Ramos (cell line): ENCODE results near the gene AMDHD2.

Experiments used
- in situ Hi-C: fragments of 300-500 bp; cut with MboI; formaldehyde crosslinking; loops from one replicate; pipeline ENCODE4 v1.14.3; 2022; ENCODE audit warnings: low sequenced_read_pairs; ENCODE audit not compliant: unreplicated experiment

The AMDHD2 gene

GRCh38 chr16:2514333-2515179, 5.6 kb upstream of the AMDHD2 start:
- in situ Hi-C loops = loop anchor here (25.0 kb wide), 1 partner anchor 502 kb away; the partner anchor contains the start of genes NPW and ZNF598

GRCh38 chr16:2515180-2515851, 4.9 kb upstream of the AMDHD2 start:
- in situ Hi-C loops = loop anchor here (25.0 kb wide), 1 partner anchor 503 kb away; the partner anchor contains the start of genes NPW and ZNF598

GRCh38 chr16:2516391-2517240, 3.6 kb upstream of the AMDHD2 start:
- in situ Hi-C loops = loop anchor here (25.0 kb wide), 1 partner anchor 504 kb away; the partner anchor contains the start of genes NPW and ZNF598

- in situ Hi-C loops = loop anchor here (25.0 kb wide), 1 partner anchor 506 kb away; the partner anchor contains the start of genes NPW and ZNF598
Measured at GRCh38 chr16:2517954-2518605, 2.1 kb upstream of the AMDHD2 start.

GRCh38 chr16:2518823-2519710, 1.1 kb upstream of the AMDHD2 start:
- in situ Hi-C loops = loop anchor here (25.0 kb wide), 1 partner anchor 507 kb away; the partner anchor contains the start of genes NPW and ZNF598

GRCh38 chr16:2519711-2520080, 475 bp upstream of the AMDHD2 start:
- in situ Hi-C loops = loop anchor here (25.0 kb wide), 1 partner anchor 507 kb away; the partner anchor contains the start of genes NPW and ZNF598

GRCh38 chr16:2520784-2521531, 787 bp downstream of the AMDHD2 start:
- in situ Hi-C loops = loop anchor here (25.0 kb wide), 1 partner anchor 509 kb away; the partner anchor contains the start of genes NPW and ZNF598

- in situ Hi-C loops = loop anchor here (25.0 kb wide), 1 partner anchor 512 kb away; the partner anchor contains the start of genes NPW and ZNF598
Measured at GRCh38 chr16:2523801-2524231, 3.6 kb downstream of the AMDHD2 start.

- in situ Hi-C loops = loop anchor here (25.0 kb wide), 1 partner anchor 512 kb away; the partner anchor contains the start of genes NPW and ZNF598
Measured at GRCh38 chr16:2524339-2524938, 4.3 kb downstream of the AMDHD2 start.

- in situ Hi-C loops = no loop called here
Measured at GRCh38 chr16:2526135-2526534, 6.0 kb downstream of the AMDHD2 start.

GRCh38 chr16:2527071-2527783, 7.1 kb downstream of the AMDHD2 start:
- in situ Hi-C loops = no loop called here

- in situ Hi-C loops = no loop called here
Measured at GRCh38 chr16:2527784-2528100, 7.6 kb downstream of the AMDHD2 start.

GRCh38 chr16:2528161-2529060, 8.2 kb downstream of the AMDHD2 start:
- in situ Hi-C loops = no loop called here

- in situ Hi-C loops = no loop called here
Measured at GRCh38 chr16:2529061-2529931, 9.1 kb downstream of the AMDHD2 start.
